HepG2 (cell line): ENCODE results near the gene NAV2. TPM values are rescaled to one million over a fixed set of nuclear protein-coding genes. Genes with fewer than 3 reads are reported as not detected.

Experiments used
- ELF4 ChIP-seq: sonication (generic); formaldehyde crosslinking; IDR thresholded peaks from 2 replicates; pipeline ENCODE4 v1.5.0; 2020; ENCODE audit warnings: missing genetic modification reagents, mild to moderate bottlenecking, moderate library complexity, borderline replicate concordance
- KDM2A ChIP-seq: sonication (generic); formaldehyde crosslinking; IDR thresholded peaks from 2 replicates; pipeline ENCODE4 v1.4.0; 2020; ENCODE audit warnings: low read depth, missing genetic modification reagents, borderline replicate concordance
- KLF13 ChIP-seq: sonication (generic); formaldehyde crosslinking; IDR thresholded peaks from 2 replicates; pipeline ENCODE4 v1.4.0; 2020; ENCODE audit warnings: mild to moderate bottlenecking, missing genetic modification reagents
- RBAK ChIP-seq: sonication (generic); formaldehyde crosslinking; IDR thresholded peaks from 2 replicates; pipeline ENCODE4 v1.5.1; 2020; ENCODE audit warnings: mild to moderate bottlenecking, missing genetic modification reagents
- RXRB ChIP-seq: IDR thresholded peaks from 2 replicates; pipeline ENCODE4 v1.6.1; 2016; ENCODE audit warnings: borderline replicate concordance, missing genetic modification reagents, missing compliant biosample characterization
- SOX13 ChIP-seq, 3 experiments: fragments of 450-650 bp in 1 of 3; sonication (generic) in 1 of 3; formaldehyde crosslinking in 1 of 3; IDR thresholded peaks in 2 of 3; conservative IDR thresholded peaks in 1 of 3; 2 replicates each; pipeline versions ENCODE4 v1.5.0 to v1.6.1; 2016 to 2020; ENCODE audit warnings: antibody characterized with exemption in 1 of 3, mild to moderate bottlenecking in 1 of 3, missing compliant biosample characterization in 1 of 3, missing genetic modification reagents in 1 of 3, moderate library complexity in 1 of 3
- SP1 ChIP-seq, 2 experiments: fragments of 450-650 bp in 1 of 2; sonication (generic) in 1 of 2; formaldehyde crosslinking in 1 of 2; IDR thresholded peaks; 2 replicates each; pipeline versions ENCODE4 v1.4.0 to v1.6.1; 2016 to 2020; ENCODE audit warnings: missing genetic modification reagents in 1 of 2
- TMF1 ChIP-seq: sonication (generic); formaldehyde crosslinking; IDR thresholded peaks from 2 replicates; pipeline ENCODE4 v1.8.1; 2022; ENCODE audit warnings: low read depth, missing genetic modification reagents
- TOE1 ChIP-seq: sonication (generic); formaldehyde crosslinking; IDR thresholded peaks from 2 replicates; pipeline ENCODE4 v1.4.0; 2020; ENCODE audit warnings: mild to moderate bottlenecking, missing genetic modification reagents
- ZMAT3 ChIP-seq: sonication (generic); formaldehyde crosslinking; conservative IDR thresholded peaks from 2 replicates; pipeline ENCODE4 v1.7.0; 2021; ENCODE audit warnings: missing genetic modification reagents
- ZNF101 ChIP-seq: sonication (generic); formaldehyde crosslinking; IDR thresholded peaks from 2 replicates; pipeline ENCODE4 v1.4.0; 2020; ENCODE audit warnings: mild to moderate bottlenecking, low read depth, missing genetic modification reagents, borderline replicate concordance
- ZNF431 ChIP-seq: sonication (generic); formaldehyde crosslinking; IDR thresholded peaks from 2 replicates; pipeline ENCODE4 v1.9.0; 2022; ENCODE audit warnings: missing genetic modification reagents, low read depth, mild to moderate bottlenecking, borderline replicate concordance
- ZNF547 ChIP-seq: sonication (generic); formaldehyde crosslinking; IDR thresholded peaks from 2 replicates; pipeline ENCODE4 v1.5.1; 2020; ENCODE audit warnings: mild to moderate bottlenecking, missing genetic modification reagents
- ZSCAN30 ChIP-seq: sonication (generic); formaldehyde crosslinking; IDR thresholded peaks from 2 replicates; pipeline ENCODE4 v1.5.0; 2020; ENCODE audit warnings: mild to moderate bottlenecking, missing genetic modification reagents
- polyA plus RNA-seq, 8 experiments: library from polyadenylated mRNA; depleted of rRNA in 3 of 8; stranded (reverse) in 7 of 8; unstranded in 1 of 8; fragments of >200 nt; fragmentation: Illumina TruSeq in 4 of 8; extraction: Trizol in 4 of 8; gene quantifications; 2 replicates each; pipeline versions ENCODE4 v1.2.1 to v1.2.3, GENCODE V29; 2011 to 2016; ENCODE audit warnings: low read depth in 4 of 8, missing spikeins in 1 of 8, mixed read lengths in 1 of 8; ENCODE audit not compliant: insufficient read depth in 1 of 8
- total RNA-seq, 5 experiments: library from RNA; depleted of rRNA; stranded (reverse); fragments of >200 nt; fragmentation: Illumina TruSeq; extraction: Trizol; gene quantifications; 2 replicates each; pipeline ENCODE4 v1.2.3, GENCODE V29; 2016; ENCODE audit warnings: low read depth in 1 of 5
- TF ChIP-seq, protein P1 (sequence below): conservative IDR thresholded peaks from 2 replicates; pipeline ENCODE4 v1.6.1; 2018; ENCODE audit warnings: missing genetic modification reagents
- TF ChIP-seq, protein P2 (sequence below): sonication (generic); formaldehyde crosslinking; IDR thresholded peaks from 2 replicates; pipeline ENCODE4 v1.8.1; 2023; ENCODE audit warnings: mild to moderate bottlenecking, missing genetic modification reagents
- TF ChIP-seq, protein P3 (sequence below): sonication (generic); formaldehyde crosslinking; IDR thresholded peaks from 2 replicates; pipeline ENCODE4 v1.5.1; 2020; ENCODE audit warnings: missing genetic modification reagents, mild to moderate bottlenecking, borderline replicate concordance
- TF ChIP-seq, protein P4 (sequence below): sonication (generic); formaldehyde crosslinking; IDR thresholded peaks from 2 replicates; pipeline ENCODE4 v1.5.0; 2020; ENCODE audit warnings: missing genetic modification reagents, mild to moderate bottlenecking, borderline replicate concordance
- TF ChIP-seq, protein P5 (sequence below): sonication (generic); formaldehyde crosslinking; IDR thresholded peaks from 2 replicates; pipeline ENCODE4 v1.9.0; 2021; ENCODE audit warnings: missing genetic modification reagents, borderline replicate concordance

The NAV2 gene
- total and polyA plus RNA-seq, 2 of the 13 experiments (the other 11 are each of a cell fraction or from before 2014, with no cell fraction given): 9.3 to 34.6 TPM

DNA sequence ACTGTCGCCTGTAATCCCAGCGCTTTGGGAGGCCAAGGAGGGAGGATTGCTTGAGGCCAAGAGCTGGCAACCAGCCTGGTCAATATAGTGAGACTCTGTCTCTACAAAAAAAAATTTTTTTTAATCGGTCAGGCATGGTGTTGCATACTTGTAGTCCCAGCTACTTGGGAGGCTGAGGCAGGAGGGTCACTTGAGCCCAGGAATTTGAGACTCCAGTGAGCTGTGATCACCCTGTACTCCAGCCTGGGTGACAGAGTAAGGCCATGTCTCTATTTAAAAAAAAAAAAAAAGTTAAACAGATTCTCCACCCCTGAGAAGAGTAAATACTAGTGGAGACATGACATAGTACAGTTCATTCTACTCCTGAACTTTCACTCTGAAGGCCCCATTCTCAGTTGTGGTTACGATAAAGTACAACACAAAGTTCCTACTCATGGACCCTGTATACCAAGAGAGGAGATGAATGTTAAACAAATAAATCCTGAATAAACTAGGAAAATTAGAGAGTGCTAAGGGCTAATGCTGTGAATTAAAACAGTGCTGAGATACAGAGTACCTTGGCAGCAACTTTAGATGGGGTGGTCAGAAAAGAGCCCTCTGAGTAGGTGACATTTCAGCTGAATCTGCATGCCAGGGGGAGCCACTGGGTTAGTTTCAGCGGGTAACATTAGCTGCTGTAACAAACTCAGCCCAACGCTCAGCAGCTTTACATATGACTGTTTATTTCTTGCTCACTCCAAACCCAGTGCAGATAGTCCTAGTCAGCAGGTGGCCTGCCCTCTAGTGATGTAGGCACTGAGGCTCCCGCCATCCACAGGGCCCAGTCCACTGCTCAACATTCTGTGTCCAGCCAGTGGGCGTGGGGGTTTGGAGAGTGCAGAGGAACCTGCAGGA is 372.5 kb downstream of the NAV2 start (continued):
- TF ChIP-seq, protein P1, sequence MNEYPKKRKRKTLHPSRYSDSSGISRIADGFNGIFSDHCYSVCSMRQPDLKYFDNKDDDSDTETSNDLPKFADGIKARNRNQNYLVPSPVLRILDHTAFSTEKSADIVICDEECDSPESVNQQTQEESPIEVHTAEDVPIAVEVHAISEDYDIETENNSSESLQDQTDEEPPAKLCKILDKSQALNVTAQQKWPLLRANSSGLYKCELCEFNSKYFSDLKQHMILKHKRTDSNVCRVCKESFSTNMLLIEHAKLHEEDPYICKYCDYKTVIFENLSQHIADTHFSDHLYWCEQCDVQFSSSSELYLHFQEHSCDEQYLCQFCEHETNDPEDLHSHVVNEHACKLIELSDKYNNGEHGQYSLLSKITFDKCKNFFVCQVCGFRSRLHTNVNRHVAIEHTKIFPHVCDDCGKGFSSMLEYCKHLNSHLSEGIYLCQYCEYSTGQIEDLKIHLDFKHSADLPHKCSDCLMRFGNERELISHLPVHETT (CRISPR knock-in tag): no peak
- TF ChIP-seq ZSCAN30 (CRISPR knock-in tag) (no peak), KDM2A (CRISPR knock-in tag) (no peak), ZNF431 (CRISPR knock-in tag) (no peak), RBAK (CRISPR knock-in tag) (0 out of 2 replicates have a peak, but pooled peaks have one; percentile 39), ZNF547 (CRISPR knock-in tag) (no peak), KLF13 (CRISPR knock-in tag) (no peak), RXRB (no peak; the same call in 1 of the 2 replicates), SP1 (IDR thresholded peaks at IDR 0.05) (no peak), SP1 (CRISPR knock-in tag; IDR thresholded peaks at IDR 0.05) (no peak), ZMAT3 (CRISPR knock-in tag) (no peak), ELF4 (no peak), TOE1 (CRISPR knock-in tag) (no peak), SOX13 (IDR thresholded peaks at IDR 0.05) (no peak; the same call in 1 of the 2 replicates), SOX13 (CRISPR knock-in tag; conservative IDR thresholded peaks at IDR 0.05 in 1 of 2, IDR thresholded peaks at IDR 0.05 in 1 of 2) (peak in 1 of 2 experiments; percentile 25; a peak in 1 of 4 replicates), TMF1 (CRISPR knock-in tag) (no peak), ZNF101 (CRISPR knock-in tag) (no peak)
- TF ChIP-seq, protein P2, sequence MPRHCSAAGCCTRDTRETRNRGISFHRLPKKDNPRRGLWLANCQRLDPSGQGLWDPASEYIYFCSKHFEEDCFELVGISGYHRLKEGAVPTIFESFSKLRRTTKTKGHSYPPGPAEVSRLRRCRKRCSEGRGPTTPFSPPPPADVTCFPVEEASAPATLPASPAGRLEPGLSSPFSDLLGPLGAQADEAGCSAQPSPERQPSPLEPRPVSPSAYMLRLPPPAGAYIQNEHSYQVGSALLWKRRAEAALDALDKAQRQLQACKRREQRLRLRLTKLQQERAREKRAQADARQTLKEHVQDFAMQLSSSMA (CRISPR knock-in tag): 0 out of 2 replicates have a peak, but pooled peaks have one; percentile 39
- TF ChIP-seq, protein P3, sequence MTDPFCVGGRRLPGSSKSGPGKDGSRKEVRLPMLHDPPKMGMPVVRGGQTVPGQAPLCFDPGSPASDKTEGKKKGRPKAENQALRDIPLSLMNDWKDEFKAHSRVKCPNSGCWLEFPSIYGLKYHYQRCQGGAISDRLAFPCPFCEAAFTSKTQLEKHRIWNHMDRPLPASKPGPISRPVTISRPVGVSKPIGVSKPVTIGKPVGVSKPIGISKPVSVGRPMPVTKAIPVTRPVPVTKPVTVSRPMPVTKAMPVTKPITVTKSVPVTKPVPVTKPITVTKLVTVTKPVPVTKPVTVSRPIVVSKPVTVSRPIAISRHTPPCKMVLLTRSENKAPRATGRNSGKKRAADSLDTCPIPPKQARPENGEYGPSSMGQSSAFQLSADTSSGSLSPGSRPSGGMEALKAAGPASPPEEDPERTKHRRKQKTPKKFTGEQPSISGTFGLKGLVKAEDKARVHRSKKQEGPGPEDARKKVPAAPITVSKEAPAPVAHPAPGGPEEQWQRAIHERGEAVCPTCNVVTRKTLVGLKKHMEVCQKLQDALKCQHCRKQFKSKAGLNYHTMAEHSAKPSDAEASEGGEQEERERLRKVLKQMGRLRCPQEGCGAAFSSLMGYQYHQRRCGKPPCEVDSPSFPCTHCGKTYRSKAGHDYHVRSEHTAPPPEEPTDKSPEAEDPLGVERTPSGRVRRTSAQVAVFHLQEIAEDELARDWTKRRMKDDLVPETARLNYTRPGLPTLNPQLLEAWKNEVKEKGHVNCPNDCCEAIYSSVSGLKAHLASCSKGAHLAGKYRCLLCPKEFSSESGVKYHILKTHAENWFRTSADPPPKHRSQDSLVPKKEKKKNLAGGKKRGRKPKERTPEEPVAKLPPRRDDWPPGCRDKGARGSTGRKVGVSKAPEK: no peak
- TF ChIP-seq, protein P4, sequence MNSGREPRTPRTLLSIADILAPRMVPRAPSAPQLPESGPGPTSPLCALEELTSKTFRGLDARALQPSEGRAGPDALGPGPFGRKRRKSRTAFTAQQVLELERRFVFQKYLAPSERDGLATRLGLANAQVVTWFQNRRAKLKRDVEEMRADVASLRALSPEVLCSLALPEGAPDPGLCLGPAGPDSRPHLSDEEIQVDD: no peak
- TF ChIP-seq, protein P5, sequence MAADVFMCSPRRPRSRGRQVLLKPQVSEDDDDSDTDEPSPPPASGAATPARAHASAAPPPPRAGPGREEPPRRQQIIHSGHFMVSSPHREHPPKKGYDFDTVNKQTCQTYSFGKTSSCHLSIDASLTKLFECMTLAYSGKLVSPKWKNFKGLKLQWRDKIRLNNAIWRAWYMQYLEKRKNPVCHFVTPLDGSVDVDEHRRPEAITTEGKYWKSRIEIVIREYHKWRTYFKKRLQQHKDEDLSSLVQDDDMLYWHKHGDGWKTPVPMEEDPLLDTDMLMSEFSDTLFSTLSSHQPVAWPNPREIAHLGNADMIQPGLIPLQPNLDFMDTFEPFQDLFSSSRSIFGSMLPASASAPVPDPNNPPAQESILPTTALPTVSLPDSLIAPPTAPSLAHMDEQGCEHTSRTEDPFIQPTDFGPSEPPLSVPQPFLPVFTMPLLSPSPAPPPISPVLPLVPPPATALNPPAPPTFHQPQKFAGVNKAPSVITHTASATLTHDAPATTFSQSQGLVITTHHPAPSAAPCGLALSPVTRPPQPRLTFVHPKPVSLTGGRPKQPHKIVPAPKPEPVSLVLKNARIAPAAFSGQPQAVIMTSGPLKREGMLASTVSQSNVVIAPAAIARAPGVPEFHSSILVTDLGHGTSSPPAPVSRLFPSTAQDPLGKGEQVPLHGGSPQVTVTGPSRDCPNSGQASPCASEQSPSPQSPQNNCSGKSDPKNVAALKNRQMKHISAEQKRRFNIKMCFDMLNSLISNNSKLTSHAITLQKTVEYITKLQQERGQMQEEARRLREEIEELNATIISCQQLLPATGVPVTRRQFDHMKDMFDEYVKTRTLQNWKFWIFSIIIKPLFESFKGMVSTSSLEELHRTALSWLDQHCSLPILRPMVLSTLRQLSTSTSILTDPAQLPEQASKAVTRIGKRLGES: no peak
